SK-N-SH (cell line): ENCODE results near the gene HSPA4.

Experiments
- CTCF ChIP-seq: fragments of 200-600 bp; sonication (generic); IDR thresholded peaks from 2 replicates; pipeline ENCODE4 v1.6.1; 2017; ENCODE audit warnings: antibody characterized with exemption, mild to moderate bottlenecking, moderate library complexity
- ELF1 ChIP-seq: IDR thresholded peaks from 2 replicates; pipeline ENCODE4 v1.4.0; 2012
- EZH2phosphoT487 ChIP-seq: fragments of 200-600 bp; sonication (generic); IDR thresholded peaks from 2 replicates; pipeline ENCODE4 v1.6.1; 2017; ENCODE audit warnings: low read depth, mixed run types, mild to moderate bottlenecking, antibody characterized with exemption, moderate library complexity, borderline replicate concordance
- FOXM1 ChIP-seq: IDR thresholded peaks from 2 replicates; pipeline ENCODE4 v1.4.0; 2012; ENCODE audit warnings: low read depth, mild to moderate bottlenecking
- JUND ChIP-seq: IDR thresholded peaks from 2 replicates; pipeline ENCODE4 v1.4.0; 2012
- MXI1 ChIP-seq: IDR thresholded peaks from 2 replicates; pipeline ENCODE4 v1.6.1; 2012; ENCODE audit warnings: mild to moderate bottlenecking, low read depth, low read length, improper control_type of control experiment
- SIN3A ChIP-seq: IDR thresholded peaks from 2 replicates; pipeline ENCODE4 v1.6.1; 2012; ENCODE audit warnings: low read depth, mild to moderate bottlenecking, low read length, moderate library complexity, borderline replicate concordance
- USF1 ChIP-seq: IDR thresholded peaks from 2 replicates; pipeline ENCODE4 v1.4.0; 2012; ENCODE audit warnings: low read depth, borderline replicate concordance
- USF2 ChIP-seq: fragments of 150-350 bp; IDR thresholded peaks from 2 replicates; pipeline ENCODE4 v1.6.1; 2017; ENCODE audit warnings: antibody characterized with exemption, low read length, low read depth, borderline replicate concordance
- YY1 ChIP-seq: IDR thresholded peaks from 2 replicates; pipeline ENCODE4 v1.4.0; 2012; ENCODE audit warnings: low read depth, mild to moderate bottlenecking

DNA sequence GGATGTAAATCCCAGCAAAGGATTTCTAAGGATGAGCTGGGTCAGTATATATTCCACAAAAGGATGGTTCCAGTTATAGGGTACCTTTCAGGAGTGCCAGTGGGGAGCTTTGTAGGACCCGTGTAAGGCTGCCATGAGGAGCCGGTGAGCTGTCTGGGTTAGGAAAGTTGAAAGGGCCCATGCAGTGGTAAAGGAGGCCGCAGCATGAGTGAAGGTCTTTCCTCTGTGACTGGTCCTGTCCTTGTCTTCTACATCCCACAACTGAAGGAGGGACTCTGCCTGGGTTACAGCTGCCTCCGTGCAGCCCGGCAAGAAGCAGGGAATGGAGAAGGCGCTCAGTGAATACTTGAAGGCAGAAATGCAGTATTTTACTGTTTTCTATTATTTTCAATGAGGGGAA, 58.9 kb downstream of the HSPA4 start:
- TF ChIP-seq JUND: no peak
- TF ChIP-seq SIN3A: no peak
- no peak for TF ChIP-seq CTCF
- no peak for TF ChIP-seq ELF1
- no peak for TF ChIP-seq YY1
- no peak for TF ChIP-seq USF1
- no peak for TF ChIP-seq FOXM1
- TF ChIP-seq EZH2phosphoT487: no peak
- TF ChIP-seq USF2: no peak
- TF ChIP-seq MXI1: no peak
